H9 (cell line): ENCODE measurements around the gene FHOD3. TPM values are rescaled to one million over a fixed set of nuclear protein-coding genes. Genes with fewer than 3 reads are reported as not detected.

ENCODE experiments used
- DNase-seq: peaks from one replicate; pipeline ENCODE4 v3.0.0-alpha.2; 2017
- H2AFZ ChIP-seq: one replicate; pipeline ENCODE4 v1.6.1; 2013; ENCODE audit warnings: mild to moderate bottlenecking, low read length, control low read depth, moderate library complexity
- H2AK5ac ChIP-seq: 2 replicates; pipeline ENCODE4 v1.6.1; 2013; ENCODE audit warnings: low read length, control low read depth, mixed read lengths; ENCODE audit not compliant: insufficient read length
- H2BK120ac ChIP-seq: one replicate; pipeline ENCODE4 v1.6.1; 2013; ENCODE audit warnings: low read depth, mild to moderate bottlenecking, low read length, control low read depth, inconsistent platforms; ENCODE audit not compliant: poor library complexity, severe bottlenecking
- H2BK12ac ChIP-seq: 2 replicates; pipeline ENCODE4 v1.6.1; 2013; ENCODE audit warnings: low read length, control low read depth, mixed read lengths, low read depth; ENCODE audit not compliant: insufficient read length
- H2BK15ac ChIP-seq: 2 replicates; pipeline ENCODE4 v1.6.1; 2013; ENCODE audit warnings: low read depth, low read length, control low read depth
- H2BK20ac ChIP-seq: one replicate; pipeline ENCODE4 v1.6.1; 2013; ENCODE audit warnings: low read depth, mild to moderate bottlenecking, low read length, control low read depth, inconsistent platforms; ENCODE audit not compliant: poor library complexity, severe bottlenecking
- H2BK5ac ChIP-seq: 2 replicates; pipeline ENCODE4 v1.6.1; 2013; ENCODE audit warnings: low read length, control low read depth, mixed read lengths; ENCODE audit not compliant: insufficient read length
- H3K14ac ChIP-seq: 2 replicates; pipeline ENCODE4 v1.6.1; 2013; ENCODE audit warnings: low read length, control low read depth; ENCODE audit not compliant: insufficient read depth
- H3K18ac ChIP-seq: 2 replicates; pipeline ENCODE4 v1.6.1; 2013; ENCODE audit warnings: low read depth, mild to moderate bottlenecking, mixed read lengths, low read length, control low read depth; ENCODE audit not compliant: insufficient read length
- H3K23ac ChIP-seq: 2 replicates; pipeline ENCODE4 v1.6.1; 2013; ENCODE audit warnings: low read length, control low read depth, mixed read lengths, low read depth; ENCODE audit not compliant: insufficient read length
- H3K23me2 ChIP-seq: 2 replicates; pipeline ENCODE4 v1.6.1; 2013; ENCODE audit warnings: low read depth, mild to moderate bottlenecking, mixed read lengths, low read length, control low read depth; ENCODE audit not compliant: insufficient read length, poor library complexity, severe bottlenecking
- H3K27ac ChIP-seq: 2 replicates; pipeline ENCODE4 v1.5.1; 2013; ENCODE audit warnings: low read length, control low read depth, mixed read lengths, low read depth; ENCODE audit not compliant: insufficient read length
- H3K27me3 ChIP-seq: 2 replicates; pipeline ENCODE4 v1.6.1; 2013; ENCODE audit warnings: low read length, control low read depth, inconsistent platforms; ENCODE audit not compliant: insufficient read depth
- H3K4ac ChIP-seq: 2 replicates; pipeline ENCODE4 v1.6.1; 2013; ENCODE audit warnings: low read depth, mild to moderate bottlenecking, control low read depth, inconsistent platforms, low read length, moderate library complexity
- H3K4me1 ChIP-seq: 2 replicates; pipeline ENCODE4 v1.6.1; 2013; ENCODE audit warnings: low read length, control low read depth, inconsistent platforms; ENCODE audit not compliant: insufficient read depth
- H3K4me2 ChIP-seq: 2 replicates; pipeline ENCODE4 v1.6.1; 2013; ENCODE audit warnings: low read length, control low read depth, mixed read lengths; ENCODE audit not compliant: insufficient read length, insufficient read depth
- H3K56ac ChIP-seq: 2 replicates; pipeline ENCODE4 v1.6.1; 2013; ENCODE audit warnings: low read depth, mild to moderate bottlenecking, mixed read lengths, low read length, control low read depth; ENCODE audit not compliant: insufficient read length
- H3K79me1 ChIP-seq: 2 replicates; pipeline ENCODE4 v1.6.1; 2013; ENCODE audit warnings: low read depth, mild to moderate bottlenecking, moderate library complexity, low read length, control low read depth, inconsistent platforms; ENCODE audit not compliant: insufficient read depth, poor library complexity, severe bottlenecking
- H3K79me2 ChIP-seq: 2 replicates; pipeline ENCODE4 v1.6.1; 2013; ENCODE audit warnings: low read length, control low read depth, inconsistent platforms; ENCODE audit not compliant: insufficient read depth
- H3K9ac ChIP-seq: 2 replicates; pipeline ENCODE4 v1.6.1; 2013; ENCODE audit warnings: low read length, control low read depth, mixed read lengths; ENCODE audit not compliant: insufficient read length; ENCODE audit errors: extremely low read depth
- H3K9me3 ChIP-seq: one replicate; pipeline ENCODE4 v1.6.1; 2013; ENCODE audit warnings: low read depth, low read length, inconsistent platforms; ENCODE audit not compliant: control insufficient read depth
- H3T11ph ChIP-seq: one replicate; pipeline ENCODE4 v1.6.1; 2013; ENCODE audit warnings: mild to moderate bottlenecking, low read length, control low read depth, inconsistent platforms
- H4K20me1 ChIP-seq: one replicate; pipeline ENCODE4 v1.6.1; 2013; ENCODE audit not compliant: control insufficient read depth, insufficient read length, insufficient read depth
- H4K5ac ChIP-seq: 2 replicates; pipeline ENCODE4 v1.6.1; 2013; ENCODE audit warnings: low read depth, mild to moderate bottlenecking, mixed read lengths, low read length, control low read depth; ENCODE audit not compliant: insufficient read length
- H4K8ac ChIP-seq: replicated peaks from 2 replicates; pipeline ENCODE4 v1.6.1; 2013; ENCODE audit warnings: low read length, control low read depth, mixed read lengths, low read depth; ENCODE audit not compliant: insufficient read length
- H4K91ac ChIP-seq: 2 replicates; pipeline ENCODE4 v1.6.1; 2013; ENCODE audit warnings: low read depth, mild to moderate bottlenecking, moderate library complexity, mixed read lengths, low read length, control low read depth; ENCODE audit not compliant: insufficient read length
- H3K27ac Mint-ChIP-seq, 3 experiments: 2 replicates in 2 of 3; 3 replicates in 1 of 3; pipeline ENCODE4 v1.8.0; 2020 to 2021; ENCODE audit warnings: mixed read lengths in 3 of 3, mild to moderate bottlenecking in 1 of 3, moderate library complexity in 1 of 3
- H3K27me3 Mint-ChIP-seq: 2 replicates; pipeline ENCODE4 v1.8.0; 2021; ENCODE audit warnings: low read depth, mild to moderate bottlenecking, moderate library complexity, mixed read lengths
- H3K36me3 Mint-ChIP-seq, 3 experiments: 2 replicates in 2 of 3; 3 replicates in 1 of 3; pipeline ENCODE4 v1.8.0; 2020 to 2021; ENCODE audit warnings: low read depth in 3 of 3, mixed read lengths in 3 of 3; ENCODE audit not compliant: insufficient read depth in 1 of 3
- H3K4me1 Mint-ChIP-seq, 2 experiments: 2 replicates each; pipeline ENCODE4 v1.8.0; 2020; ENCODE audit warnings: mixed read lengths in 2 of 2
- H3K4me3 Mint-ChIP-seq, 2 experiments: 2 replicates in 1 of 2; 3 replicates in 1 of 2; pipeline ENCODE4 v1.8.0; 2020 to 2021; ENCODE audit warnings: mild to moderate bottlenecking in 2 of 2, mixed read lengths in 2 of 2, moderate library complexity in 1 of 2
- H3K9me3 Mint-ChIP-seq, 2 experiments: 2 replicates in 1 of 2; 3 replicates in 1 of 2; pipeline ENCODE4 v1.8.0; 2020; ENCODE audit warnings: mild to moderate bottlenecking in 2 of 2, mixed read lengths in 2 of 2, moderate library complexity in 1 of 2
- CTCF ChIP-seq: fragments of 200-600 bp; sonication (generic); conservative IDR thresholded peaks from 3 replicates; pipeline ENCODE4 v1.8.0; 2021; ENCODE audit warnings: antibody characterized with exemption, mild to moderate bottlenecking
- WGBS: extraction: QIAGEN DNeasy Blood & Tissue Kit; methylation state at CpG from one replicate; pipeline ENCODE4 v1.1.7; 2013; ENCODE audit warnings: missing lambda C conversion rate, low lambda C conversion rate, mixed read lengths; ENCODE audit not compliant: insufficient read length; ENCODE audit errors: extremely low coverage; 5-methylcytosine and 5-hydroxymethylcytosine counted together
- total RNA-seq: library from RNA; stranded (reverse); gene quantifications from 2 replicates; pipeline ENCODE4 v1.2.1, GENCODE V29; 2021

The FHOD3 gene
- total RNA-seq, 1 experiment from 2014 or later: 8.0 TPM

DNA sequence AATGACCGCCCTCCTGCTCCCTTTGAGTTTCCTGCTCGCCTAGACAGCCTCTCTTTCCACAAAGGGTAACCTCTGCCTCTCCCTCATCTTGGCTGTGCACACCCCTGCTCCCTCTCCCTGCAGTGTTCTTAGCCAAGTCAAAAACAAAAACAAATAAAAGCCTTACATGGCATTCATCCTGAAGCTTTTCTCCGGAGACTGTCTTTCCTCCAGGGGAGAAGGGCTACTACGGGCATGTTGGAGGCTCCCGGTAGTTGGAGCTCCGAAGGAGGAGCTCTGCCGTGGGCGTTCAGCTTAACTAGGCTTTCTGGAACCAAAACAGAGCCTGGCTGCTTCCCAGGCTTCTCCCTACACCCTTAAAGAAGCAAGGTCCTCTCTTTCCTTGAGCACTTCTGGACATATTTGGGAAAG is 427.1 kb downstream of the FHOD3 start:
- H3K27ac ChIP-seq: no peak overlapping the region
- H3K27me3 ChIP-seq: no peaks in the 10 kb centered on the region
- no peak overlapping the region for H2AFZ ChIP-seq

More for the DNA sequence above, 427.1 kb downstream of the FHOD3 start:
- DNase-seq: no peak
- no peaks in the 10 kb centered on the region for H3K36me3 Mint-ChIP-seq
- Histone ChIP-seq H3K9me3 (no peaks in the 10 kb centered on the region), H2BK15ac (no peak overlapping the region), H2BK5ac (no peak overlapping the region), H3K23ac (no peak overlapping the region), H3K14ac (no peak overlapping the region), H3K56ac (no peak overlapping the region), H3K23me2 (no peaks in the 10 kb centered on the region), H3K4ac (no peak overlapping the region), H3K4me2 (no peak overlapping the region), H3K79me2 (no peaks in the 10 kb centered on the region), H3K4me1 (no peaks in the 10 kb centered on the region), H4K5ac (no peak overlapping the region), H2BK120ac (no peak overlapping the region), H2BK12ac (no peak overlapping the region), H4K91ac (no peak overlapping the region), H2AK5ac (no peak overlapping the region), H4K20me1 (no peaks in the 10 kb centered on the region), H2BK20ac (no peak overlapping the region), H4K8ac (no peak overlapping the region), H3T11ph (no peak overlapping the region), H3K79me1 (no peaks in the 10 kb centered on the region), H3K9ac (no peak overlapping the region), H3K18ac (no peak overlapping the region)
- no peaks in the 10 kb centered on the region for H3K9me3 Mint-ChIP-seq
- peaks cover 0 to 12% of the 10 kb centered on the region in 2 experiments; a peak in 3 of 4 replicates for H3K4me1 Mint-ChIP-seq
- TF ChIP-seq CTCF: no peak
- H3K27me3 Mint-ChIP-seq: peaks cover 1% of the 10 kb centered on the region
- H3K27ac Mint-ChIP-seq: no peak overlapping the region
- no CpG with 5 or more reads among the region's 8 CpGs for WGBS
- H3K4me3 Mint-ChIP-seq: no peak overlapping the region
